ENCODE results near the gene TAP2.

The TAP2 gene

GRCh38 chr6:32796848-32797776, 41.4 kb downstream of the TAP2 start:
- Histone ChIP-seq H3K4me1 (ENCODE audit: control insufficient read depth, insufficient read depth, low read length, poor library complexity, severe bottlenecking) (no peaks in the 10 kb centered on the region), H3K27me3 (replicated peaks; ENCODE audit: control insufficient read depth, insufficient read depth, low read length, poor library complexity, severe bottlenecking) (peaks cover 3% of the 10 kb centered on the region), H3K27ac (ENCODE audit: insufficient read depth, low read length, poor library complexity, severe bottlenecking) (no peak overlapping the region), H3K9me3 (ENCODE audit: control insufficient read depth, low read length) (no peaks in the 10 kb centered on the region), H3K36me3 (ENCODE audit: control insufficient read depth, insufficient read depth, low read length) (no peaks in the 10 kb centered on the region), H3K4me3 (ENCODE audit: insufficient read depth, low read depth, low read length, poor library complexity, severe bottlenecking) (no peak overlapping the region)
- peak; percentile 49 to 67 (median 66) for DNase-seq

- Histone ChIP-seq H3K27me3 (replicated peaks; ENCODE audit: control insufficient read depth, insufficient read depth, low read length, poor library complexity, severe bottlenecking) (peaks cover 3% of the 10 kb centered on the region), H3K4me3 (ENCODE audit: insufficient read depth, low read depth, low read length, poor library complexity, severe bottlenecking) (no peak overlapping the region), H3K4me1 (ENCODE audit: control insufficient read depth, insufficient read depth, low read length, poor library complexity, severe bottlenecking) (no peaks in the 10 kb centered on the region), H3K36me3 (ENCODE audit: control insufficient read depth, insufficient read depth, low read length) (no peaks in the 10 kb centered on the region), H3K9me3 (ENCODE audit: control insufficient read depth, low read length) (no peaks in the 10 kb centered on the region), H3K27ac (ENCODE audit: insufficient read depth, low read length, poor library complexity, severe bottlenecking) (no peak overlapping the region)
- no peak for DNase-seq
Observed at GRCh38 chr6:32794510-32794909, 44.0 kb downstream of the TAP2 start.

DNA sequence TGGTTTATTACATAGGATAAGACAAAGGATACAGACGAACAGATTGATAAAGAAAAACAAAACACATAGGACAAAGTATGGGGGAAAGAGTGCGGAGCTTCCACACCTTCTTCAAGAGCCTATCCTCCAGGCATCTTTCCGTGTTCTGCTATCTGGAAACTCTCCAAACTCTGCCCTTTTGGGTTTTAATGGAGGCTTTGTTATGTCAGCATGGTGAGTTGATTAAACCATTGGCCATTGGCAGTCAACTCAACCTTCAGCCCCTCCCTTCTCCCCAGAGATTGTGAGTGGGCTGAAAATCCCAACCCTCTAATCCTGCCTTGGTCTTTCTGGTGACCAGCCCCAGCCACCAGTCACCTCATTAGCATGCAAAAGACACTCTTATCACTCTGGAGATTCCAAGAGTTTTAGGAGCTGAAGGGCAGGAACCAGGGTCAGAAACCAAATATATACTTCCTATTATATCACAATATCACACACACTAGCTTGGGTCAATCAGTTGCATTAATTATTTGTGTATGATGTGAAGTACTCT, 45.6 kb downstream of the TAP2 start:
- Histone ChIP-seq H3K4me3 (ENCODE audit: insufficient read depth, low read depth, low read length, poor library complexity, severe bottlenecking) (no peak overlapping the region), H3K27ac (ENCODE audit: insufficient read depth, low read length, poor library complexity, severe bottlenecking) (no peak overlapping the region), H3K27me3 (replicated peaks; ENCODE audit: control insufficient read depth, insufficient read depth, low read length, poor library complexity, severe bottlenecking) (peaks cover 3% of the 10 kb centered on the region), H3K9me3 (ENCODE audit: control insufficient read depth, low read length) (no peaks in the 10 kb centered on the region), H3K36me3 (ENCODE audit: control insufficient read depth, insufficient read depth, low read length) (no peaks in the 10 kb centered on the region), H3K4me1 (ENCODE audit: control insufficient read depth, insufficient read depth, low read length, poor library complexity, severe bottlenecking) (no peaks in the 10 kb centered on the region)
- DNase-seq = no peak

- no peaks in the 10 kb centered on the region for H3K4me1 ChIP-seq (ENCODE audit: control insufficient read depth, insufficient read depth, low read length, poor library complexity, severe bottlenecking)
- no peaks in the 10 kb centered on the region for H3K36me3 ChIP-seq (ENCODE audit: control insufficient read depth, insufficient read depth, low read length)
- no peaks in the 10 kb centered on the region for H3K9me3 ChIP-seq (ENCODE audit: control insufficient read depth, low read length)
- DNase-seq = no peak
- no peak overlapping the region for H3K27ac ChIP-seq (ENCODE audit: insufficient read depth, low read length, poor library complexity, severe bottlenecking)
- no peak overlapping the region for H3K4me3 ChIP-seq (ENCODE audit: insufficient read depth, low read depth, low read length, poor library complexity, severe bottlenecking)
- H3K27me3 ChIP-seq (replicated peaks; ENCODE audit: control insufficient read depth, insufficient read depth, low read length, poor library complexity, severe bottlenecking) = peaks cover 3% of the 10 kb centered on the region
Observed at GRCh38 chr6:32790306-32790705, 48.2 kb downstream of the TAP2 start.

Measured in effector memory CD4-positive, alpha-beta T cell (primary cell).